HG02623 (cell line): ENCODE measurements around the gene MORF4L2.
"Not testable (repeated sequence)": the region's sequence is repeated elsewhere in the genome, so short reads cannot be mapped to it uniquely, and the experiment has no call there.

Experiments
- ATAC-seq: cut with Tn5 transposase; IDR thresholded peaks from one replicate; pipeline ENCODE4 v1.9.1; 2021; ENCODE audit warnings: moderate library complexity; ENCODE audit not compliant: unreplicated experiment

The MORF4L2 gene

DNA sequence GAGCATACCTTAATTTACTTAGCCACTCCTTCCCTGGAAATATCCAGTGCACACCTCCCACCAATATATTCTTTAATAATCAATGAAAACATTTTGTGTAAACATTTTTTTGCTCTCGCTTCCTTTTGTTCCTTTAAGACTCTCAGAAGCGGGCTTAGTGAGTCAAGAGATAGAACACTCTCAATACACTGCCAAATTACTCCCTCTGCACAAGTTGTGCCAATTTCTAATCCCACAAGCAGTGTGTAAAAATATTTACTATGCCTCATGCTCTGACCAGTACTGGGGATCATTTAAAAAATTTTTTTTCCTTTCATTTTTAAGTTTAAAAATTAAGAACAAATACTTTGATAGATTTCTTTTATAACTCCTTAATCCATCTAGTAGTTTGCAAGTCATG lies 5.1 kb downstream of the MORF4L2 start:
- no peak for ATAC-seq

DNA sequence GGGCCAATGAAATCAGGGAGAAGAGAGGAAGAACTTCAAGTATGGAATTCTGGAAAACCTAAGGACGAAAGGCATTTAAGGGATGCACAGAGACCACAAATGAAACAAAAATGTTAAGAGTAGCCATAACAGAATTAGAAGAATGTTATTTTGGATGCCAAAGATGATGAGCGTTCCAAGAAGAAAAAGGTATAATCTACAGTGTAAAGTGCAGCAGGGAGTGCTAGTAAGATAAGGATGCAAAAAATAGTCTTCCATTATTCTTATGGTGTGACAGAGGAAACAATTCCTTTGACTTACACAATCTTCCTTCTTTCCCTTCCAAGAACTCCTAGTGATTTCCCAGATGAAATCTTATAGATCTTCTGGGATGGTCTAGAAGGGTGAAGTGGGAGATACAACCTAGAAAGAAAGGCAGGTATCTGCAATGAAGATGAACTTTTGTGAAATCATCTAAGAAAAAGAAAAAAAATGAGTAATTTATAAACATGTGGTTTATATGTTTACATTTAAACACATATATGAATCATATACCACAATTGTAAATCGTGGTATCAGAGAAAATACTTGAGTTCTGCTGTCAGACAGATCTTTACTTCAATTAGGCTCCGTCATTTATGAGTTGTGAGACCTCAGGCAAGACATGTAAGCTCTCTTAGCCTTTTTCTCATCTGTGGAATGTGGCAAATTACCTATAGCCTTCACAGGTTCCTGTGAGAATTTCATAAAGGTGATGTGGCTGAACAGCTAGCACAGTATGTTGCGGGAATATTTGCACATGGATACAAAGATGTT lies 8.1 kb downstream of the MORF4L2 start:
- ATAC-seq, result no peak

DNA sequence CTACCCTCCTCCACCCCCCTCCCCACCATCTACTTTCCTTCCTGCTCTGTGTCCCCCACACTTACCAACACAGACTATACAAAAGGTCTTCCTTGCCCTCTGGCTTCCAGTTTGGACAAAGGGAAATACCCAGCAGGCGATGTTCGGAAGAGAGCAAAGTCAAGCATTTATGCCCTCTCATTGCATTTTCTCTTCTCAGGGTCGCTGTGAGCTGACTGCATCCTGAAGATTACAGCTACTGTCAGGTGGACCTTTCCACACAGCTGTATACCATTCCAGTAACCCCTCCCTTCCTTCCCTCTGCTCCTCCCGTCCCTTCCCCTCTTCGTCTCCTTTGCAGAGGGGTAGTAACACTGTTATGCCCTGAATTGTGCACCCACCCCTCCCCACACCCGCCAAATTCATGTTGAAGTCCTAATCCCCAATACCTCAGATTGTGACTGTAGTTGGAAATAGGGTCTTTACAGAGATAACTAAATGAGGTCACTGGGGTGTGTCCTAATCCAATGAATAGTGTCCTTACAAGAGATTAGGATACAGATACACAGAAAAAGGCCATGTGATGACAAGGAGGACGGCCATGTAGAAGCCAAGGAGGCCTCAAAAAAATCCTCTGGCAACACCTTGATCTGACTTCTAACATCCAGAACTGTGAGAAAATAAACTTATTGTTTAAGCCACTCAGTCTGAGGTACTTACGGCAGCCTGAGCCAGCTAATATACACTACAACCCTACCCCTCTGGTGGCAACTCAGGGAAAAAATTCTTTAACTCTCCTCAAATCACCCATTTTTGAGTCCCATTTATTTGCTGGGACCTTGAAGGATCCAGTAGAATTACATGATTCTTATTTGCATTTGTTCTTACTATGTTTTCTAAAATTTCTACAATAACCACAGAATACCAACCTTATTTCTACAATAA lies 11.7 kb downstream of the MORF4L2 start:
- no peak for ATAC-seq

DNA sequence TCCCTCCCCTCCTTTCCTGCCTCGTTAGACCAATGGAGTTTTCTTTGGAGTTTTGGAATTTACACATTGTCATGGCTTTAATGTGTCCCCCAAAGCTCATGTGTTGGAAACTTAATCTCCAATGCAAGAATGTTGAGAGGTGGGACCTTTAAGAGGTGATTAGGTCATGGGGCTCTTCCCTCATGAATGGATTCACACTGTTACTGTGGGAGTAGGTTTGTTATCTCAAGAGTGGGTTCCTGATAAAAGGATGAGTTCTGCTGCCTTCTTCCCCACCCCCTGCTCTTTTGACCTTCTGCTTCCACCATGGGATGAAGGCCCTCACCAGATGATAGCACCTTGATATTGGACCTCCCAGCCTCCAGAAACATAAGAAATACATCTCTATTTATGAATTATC lies 16.8 kb downstream of the MORF4L2 start:
- ATAC-seq, result no peak

DNA sequence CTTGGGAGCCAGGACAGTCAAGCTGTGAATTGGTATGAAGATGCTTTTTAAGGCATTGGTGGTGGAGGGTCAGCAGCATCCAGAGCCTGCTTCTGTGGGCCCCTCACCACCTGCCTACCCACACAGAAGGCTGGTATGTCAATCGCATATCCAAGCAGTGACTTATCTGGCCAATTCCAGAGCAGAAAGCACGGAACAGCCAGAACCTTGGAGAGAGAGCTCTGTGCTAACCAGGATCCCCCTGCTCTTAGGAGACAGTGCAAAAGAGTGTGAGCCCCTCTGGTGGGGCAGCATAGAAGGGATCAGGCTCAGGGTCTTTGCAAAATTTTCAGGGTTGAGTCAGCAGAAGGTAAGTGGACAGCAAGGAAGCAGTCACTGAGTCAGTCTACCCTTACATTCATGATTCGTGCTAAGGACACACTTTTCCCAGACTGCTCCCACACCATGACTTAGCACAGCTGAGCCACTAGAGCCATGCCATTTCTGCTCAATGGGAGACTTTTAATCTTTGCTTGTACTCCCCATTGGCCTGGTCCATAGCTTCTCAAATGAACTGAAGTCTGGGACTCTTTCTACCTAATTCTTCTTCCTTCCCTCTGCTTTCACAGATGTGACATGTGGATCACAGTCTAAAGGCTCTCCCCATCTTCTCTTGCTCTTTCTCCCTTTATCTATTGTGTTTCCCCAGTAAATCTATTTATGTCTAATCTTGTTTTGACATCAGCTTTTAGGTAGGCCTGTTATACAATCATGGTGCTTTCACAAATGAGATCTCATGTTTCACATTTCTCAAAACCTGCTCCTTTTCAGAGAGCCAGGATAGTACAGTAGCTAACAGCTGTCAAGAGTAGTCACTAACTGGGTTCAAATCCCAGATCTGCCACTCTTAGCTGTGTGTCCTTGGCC lies 20.0 kb downstream of the MORF4L2 start:
- no peak for ATAC-seq

DNA sequence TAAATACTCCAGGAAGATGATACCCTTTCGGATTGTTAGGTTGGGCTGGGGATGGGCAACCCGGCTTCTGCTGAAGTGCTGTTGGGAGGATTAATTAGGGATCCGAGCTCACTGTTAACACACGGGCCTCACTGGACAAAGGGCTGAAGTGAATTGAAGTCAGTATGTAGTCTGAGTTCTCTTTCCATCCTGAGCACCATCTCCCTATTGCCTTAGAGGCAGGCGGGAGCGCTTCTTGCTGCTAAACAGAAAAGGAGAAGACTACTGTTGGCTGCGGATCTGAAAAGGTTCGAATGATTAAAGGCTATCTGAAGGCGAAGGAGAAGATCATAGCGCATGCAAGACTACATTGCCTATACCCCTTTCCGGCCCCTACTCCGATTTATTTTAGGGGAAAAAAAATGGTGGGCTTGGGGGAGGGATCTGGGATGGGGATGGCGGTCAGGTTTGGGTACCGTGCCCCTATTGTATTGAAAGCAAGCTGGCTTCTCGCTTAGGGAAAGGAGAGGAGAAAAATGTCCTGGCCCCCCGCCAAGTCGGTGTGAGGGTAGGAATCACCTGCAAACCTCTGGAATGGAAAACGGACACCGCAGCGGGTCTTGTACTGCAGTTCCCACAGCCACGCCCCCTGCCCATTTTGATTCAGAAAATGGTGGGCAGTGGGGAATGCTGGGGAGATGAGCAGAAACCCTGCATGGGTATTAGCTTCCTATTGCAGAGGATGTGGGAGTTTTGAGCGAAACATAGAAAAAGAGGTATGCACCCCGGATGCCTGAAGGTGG lies 22.3 kb downstream of the MORF4L2 start:
- no peak for ATAC-seq

DNA sequence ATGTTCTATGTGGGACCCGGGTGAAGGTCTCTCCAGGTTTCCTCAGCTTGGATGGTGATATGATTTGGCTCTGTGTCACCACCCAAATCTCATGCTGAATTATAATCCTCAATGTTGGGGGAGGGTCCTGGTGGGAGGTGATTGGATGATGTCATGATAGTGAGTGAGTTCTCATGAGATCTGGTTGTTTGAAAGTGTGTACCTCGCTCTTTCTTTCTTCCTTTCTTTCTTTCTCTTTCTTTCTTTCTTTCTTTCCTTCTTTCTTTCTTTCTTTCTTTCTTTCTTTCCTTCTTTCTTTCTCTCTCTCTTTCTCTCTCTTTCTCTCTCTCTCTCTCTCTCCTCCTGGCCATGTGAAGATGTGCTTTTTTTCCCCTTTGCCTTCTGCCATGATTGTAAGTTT lies 27.0 kb downstream of the MORF4L2 start:
- ATAC-seq, result not testable (repeated sequence)

DNA sequence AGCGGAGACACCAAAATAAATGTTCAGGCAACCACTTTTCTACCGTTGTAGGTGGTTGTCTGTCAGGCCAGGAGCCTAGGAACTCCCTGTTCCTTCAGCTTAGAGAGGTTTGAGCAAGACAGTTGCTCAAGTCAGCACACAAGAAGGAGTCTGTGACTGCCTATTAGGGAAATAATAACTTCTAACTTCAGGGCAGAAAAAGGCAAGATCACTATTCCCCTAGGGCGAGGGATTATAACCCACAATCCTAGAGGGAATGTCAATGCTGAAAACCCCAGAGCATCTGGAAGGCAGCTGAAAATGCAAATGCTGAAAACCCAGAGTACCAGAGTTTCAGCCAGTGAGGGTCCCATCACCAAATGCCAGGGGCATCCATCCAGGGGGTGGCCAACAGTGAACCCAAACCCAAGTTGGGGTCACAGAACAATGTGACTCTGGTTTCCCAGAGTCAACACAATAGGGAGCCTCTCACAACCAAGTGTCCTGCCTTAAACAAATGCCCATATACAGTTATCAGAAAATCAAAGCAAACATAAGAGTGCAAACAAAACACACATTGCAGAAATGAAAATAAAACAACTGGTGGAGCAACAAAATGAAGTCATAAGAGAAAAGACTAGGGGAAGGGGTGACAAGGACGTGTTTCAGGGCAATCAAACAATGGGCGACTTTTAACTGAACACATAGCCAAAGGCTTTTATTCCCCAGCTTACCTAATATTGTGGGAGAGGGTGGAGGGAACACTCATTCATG lies 27.6 kb downstream of the MORF4L2 start:
- ATAC-seq, result no peak

DNA sequence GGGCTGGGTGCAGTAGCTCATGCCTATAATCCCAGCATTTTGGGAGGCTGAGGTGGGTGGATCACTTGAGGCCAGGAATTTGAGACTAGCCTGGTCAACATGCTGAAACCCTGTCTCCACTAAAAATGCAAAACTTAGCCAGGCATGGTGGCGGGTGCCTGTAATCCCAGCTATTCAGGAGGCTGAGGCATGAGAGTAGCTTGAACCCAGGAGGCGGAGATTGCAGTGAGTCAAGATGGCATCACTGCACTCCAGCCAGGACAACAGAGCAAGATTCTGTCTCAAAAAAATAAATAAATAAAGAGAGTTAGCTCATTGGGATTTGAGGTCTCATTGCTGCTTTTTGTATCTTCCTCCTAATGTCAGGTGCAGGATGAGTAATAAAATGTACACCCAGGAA lies 29.4 kb downstream of the MORF4L2 start:
- ATAC-seq, result not testable (repeated sequence)

DNA sequence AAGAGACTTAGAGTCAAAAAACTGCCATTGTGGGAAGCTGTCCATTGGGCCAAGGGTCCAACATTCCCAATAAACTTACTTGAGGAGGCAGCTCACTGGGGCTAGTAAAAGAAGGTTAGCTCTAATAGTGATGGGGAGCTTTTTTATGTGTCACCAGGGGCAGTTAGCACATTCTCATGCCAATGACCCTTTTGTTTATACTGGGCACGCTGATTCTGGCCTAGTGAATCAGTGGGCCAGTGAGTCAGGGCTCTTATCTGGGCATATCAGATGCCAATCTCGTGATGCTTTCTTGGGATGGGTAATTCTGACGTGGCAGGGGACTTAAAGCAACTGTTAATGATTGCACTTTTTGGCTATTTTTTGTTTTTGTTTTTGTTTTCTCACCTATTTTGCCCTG lies 29.9 kb downstream of the MORF4L2 start:
- no peak for ATAC-seq

DNA sequence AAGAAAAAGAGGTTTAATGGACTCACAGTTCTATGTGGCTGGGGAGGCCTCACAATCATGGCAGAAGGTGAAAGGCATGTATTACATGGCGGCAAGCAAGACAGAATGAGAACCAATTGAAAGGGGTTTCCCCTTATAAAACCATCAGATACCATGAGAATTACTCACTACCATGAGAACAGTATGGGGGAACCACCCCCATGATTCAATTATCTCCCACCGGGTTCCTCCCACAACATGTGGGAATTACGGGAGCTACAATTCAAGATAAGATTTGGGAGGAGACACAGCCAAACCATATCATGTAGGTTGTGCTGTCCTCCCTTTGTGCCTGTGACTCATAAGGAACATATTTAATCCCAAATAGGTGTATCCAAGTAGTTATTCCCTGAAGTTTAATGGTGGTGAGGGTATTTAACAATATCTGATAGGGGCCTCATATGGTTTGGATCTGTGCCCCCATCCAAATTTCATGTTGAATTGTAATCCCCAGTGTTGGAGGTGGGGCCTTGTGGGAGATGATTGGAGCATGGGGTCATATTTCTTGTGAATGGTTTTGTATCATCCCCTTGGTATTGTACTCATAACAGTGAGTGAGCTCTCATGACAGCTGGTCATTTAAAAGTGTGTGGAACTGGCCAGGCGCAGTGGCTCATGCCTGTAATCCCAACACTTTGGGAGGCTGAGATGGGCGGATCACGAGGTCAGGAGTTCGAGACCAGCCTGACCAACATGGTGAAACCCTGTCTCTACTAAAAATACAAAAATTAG lies 31.1 kb downstream of the MORF4L2 start:
- ATAC-seq, result not testable (repeated sequence)

DNA sequence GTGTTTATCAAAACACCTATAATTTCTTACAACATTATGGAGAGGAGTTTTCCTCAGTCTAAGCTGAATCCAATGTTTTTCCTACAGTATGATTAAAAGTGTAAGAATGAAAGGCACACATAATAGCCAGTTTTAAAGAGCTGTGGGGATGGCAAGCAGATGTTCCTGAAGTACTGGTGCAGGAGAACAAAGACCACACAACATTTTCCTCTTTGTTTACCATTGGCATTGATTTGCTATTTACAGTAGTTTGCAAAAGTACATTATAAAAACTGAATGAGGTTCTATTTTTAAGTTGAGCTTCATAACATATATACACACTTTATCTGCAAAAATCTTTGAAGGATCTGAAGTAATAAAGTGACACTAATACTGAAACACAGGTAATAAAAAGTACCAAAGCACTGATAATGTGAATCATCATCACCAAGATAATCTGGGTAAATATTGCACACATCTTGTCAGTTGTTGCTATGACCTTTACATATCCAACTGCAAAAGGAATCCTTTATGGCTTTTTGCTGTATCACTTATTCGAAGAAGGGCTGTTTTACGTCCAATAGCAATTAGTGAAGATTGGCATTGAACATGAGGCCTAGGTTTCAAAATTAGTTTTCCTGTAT lies 35.2 kb downstream of the MORF4L2 start:
- no peak for ATAC-seq

DNA sequence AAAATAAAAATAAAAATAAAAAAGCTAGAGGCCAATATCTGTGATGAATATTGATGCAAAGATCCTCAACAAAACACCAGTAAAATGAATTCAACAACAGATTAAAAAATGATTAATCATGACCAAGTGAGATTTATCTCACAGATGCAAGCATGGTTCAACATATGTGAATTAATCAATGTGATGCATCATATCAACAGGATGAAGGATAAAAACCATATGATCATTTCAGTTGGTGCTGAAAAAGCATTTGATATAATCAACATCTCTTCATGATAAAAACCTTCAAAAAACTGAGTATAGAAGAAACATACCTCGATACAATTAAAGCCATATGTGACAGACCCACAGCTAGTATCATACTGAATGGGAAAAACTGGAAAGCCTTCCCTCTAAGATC lies 38.9 kb downstream of the MORF4L2 start:
- ATAC-seq, result no peak

DNA sequence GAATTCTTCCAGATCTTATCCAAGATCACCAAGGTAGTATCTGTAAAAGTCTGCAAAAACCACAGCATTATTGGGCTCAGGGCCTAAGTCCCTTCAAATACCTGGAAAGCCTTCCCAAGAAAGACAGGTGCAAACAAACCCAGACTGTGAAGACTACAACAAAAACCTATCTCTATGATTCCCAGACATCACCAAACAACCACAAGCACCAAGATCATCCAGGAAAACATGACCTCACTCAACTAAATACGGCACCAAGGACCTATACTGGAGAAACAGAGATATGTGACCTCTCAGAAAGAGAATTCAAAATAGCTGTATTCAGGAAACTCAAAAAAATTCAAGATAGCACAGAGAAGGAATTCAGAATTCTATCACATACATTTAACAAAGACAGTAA lies 42.4 kb downstream of the MORF4L2 start:
- no peak for ATAC-seq

DNA sequence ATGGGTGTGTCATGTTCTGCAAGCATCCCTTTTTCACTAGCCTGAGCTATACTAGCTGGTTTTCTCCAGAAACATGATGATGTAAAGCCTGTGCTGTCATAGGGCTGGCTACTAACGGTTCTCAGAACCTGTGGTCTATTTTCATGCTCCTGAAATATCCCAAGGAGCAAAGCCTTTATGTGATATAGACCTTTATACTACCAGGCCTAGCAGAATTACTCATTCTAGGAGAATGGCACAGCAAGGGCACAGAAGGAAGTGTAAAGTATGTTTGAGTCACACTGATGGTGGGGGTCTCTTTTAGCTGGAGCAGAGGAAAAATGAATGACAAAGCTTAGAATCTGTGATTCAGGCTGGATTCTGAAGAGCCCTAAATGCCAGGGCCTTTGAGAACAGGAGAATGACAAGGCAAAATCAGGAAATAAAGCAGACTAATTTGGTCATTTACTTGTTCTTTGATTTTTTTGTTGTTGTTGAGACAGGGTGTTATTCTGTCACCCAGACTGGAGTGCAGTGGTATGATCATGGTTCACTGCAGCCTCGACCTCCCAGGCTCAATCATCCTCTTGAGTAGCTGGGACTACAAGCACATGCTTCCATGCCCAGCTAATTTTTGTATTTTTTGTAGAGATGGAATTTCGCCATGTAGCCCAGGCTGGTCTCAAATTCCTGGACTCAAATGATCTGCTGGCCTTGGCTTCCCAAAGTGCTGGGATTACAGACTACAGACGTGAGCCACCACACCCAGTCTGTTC lies 45.9 kb downstream of the MORF4L2 start:
- no peak for ATAC-seq

DNA sequence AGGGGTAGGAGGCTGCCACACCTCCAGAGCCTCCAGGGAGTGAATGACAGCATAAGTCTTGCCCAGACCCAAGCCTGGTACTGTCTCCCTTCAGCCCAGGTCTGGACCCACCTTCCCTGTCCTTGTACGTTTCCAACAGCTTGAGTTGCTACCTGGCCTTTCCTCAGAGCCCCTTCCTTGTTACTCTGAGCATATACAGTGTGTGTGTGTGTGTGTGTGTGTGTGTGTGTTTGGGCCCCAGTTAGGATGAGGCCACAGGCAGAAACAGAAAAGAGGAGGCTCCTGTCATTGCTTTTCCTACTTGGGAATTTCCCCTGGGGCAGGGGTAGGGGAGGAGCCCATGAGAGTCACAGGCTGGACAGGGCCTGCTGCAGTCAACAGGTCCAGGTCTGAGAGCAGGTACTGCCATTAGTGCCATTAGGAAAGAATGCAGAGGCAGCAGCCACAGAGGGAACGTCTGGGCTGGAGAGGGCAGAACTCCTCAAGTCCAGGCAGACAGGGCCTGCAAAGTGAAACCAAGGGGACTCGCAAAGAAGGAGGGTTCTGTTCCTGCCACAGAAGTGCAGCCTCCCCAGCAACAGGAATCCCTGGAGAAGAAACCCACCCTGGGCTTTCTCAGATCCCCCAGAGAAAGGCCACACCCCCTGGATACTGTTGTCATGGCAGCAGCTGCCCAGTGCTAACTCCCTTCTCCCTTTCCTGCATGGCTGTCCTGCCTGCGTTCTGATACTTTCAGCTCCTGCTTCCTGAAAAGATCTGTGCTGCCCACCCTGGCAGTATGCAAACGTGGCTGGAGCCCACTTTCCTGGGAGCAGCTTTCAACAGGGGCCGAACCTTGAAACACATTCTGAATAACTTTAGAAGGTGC lies 47.8 kb downstream of the MORF4L2 start:
- not testable (repeated sequence) for ATAC-seq
